ENCODE results near the gene RILPL2.
A peak's percentile ranks its signal among the peaks of the same experiment; 100 is the strongest.
"Not testable (repeated sequence)": the region's sequence is repeated elsewhere in the genome, so short reads cannot be mapped to it uniquely, and the experiment has no call there.

Gene RILPL2, protein sequence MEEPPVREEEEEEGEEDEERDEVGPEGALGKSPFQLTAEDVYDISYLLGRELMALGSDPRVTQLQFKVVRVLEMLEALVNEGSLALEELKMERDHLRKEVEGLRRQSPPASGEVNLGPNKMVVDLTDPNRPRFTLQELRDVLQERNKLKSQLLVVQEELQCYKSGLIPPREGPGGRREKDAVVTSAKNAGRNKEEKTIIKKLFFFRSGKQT

GRCh38 chr12:123436017-123436964 is at the start of gene RILPL2:
Gene RILPL2, minus strand, starts transcription at chr12:123436684. Its CDS starts 264 bp downstream, at chr12:123436420.
- H3K9me3 ChIP-seq (ENCODE audit: control insufficient read depth, insufficient read depth, low read length): no peaks in the 10 kb centered on the region
- peak within 1 kb of the TSS; percentile 76 for H3K9ac ChIP-seq (ENCODE audit: low read depth, low read length)
- H3K36me3 ChIP-seq (ENCODE audit: insufficient read depth, low read length): no peaks in the 10 kb centered on the region
- H3K4me1 ChIP-seq (ENCODE audit: insufficient read depth, low read length): no peaks in the 10 kb centered on the region

DNA sequence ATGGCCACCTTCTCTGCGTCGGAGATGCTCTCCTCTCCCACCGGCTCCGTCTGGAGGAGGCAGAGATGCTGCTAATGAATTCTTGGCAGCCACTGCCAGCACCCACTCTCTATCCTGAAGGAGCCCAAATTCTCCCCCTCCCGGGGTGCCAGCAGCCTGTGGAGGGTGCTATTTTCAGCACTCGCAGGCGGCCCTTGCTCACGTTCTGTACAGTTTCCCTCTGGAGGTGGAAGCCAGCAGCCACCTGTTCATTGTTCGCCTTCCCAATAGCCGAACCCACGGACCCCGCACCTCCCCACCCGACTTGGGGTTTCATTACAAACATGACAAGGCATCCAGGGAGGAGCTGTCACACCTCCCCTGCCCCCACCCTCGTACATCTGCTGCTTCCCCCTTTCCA is 49.3 kb upstream of the RILPL2 start:
- Histone ChIP-seq H3K9ac (ENCODE audit: low read depth, low read length) (no peak overlapping the region), H3K4me1 (ENCODE audit: insufficient read depth, low read length) (no peaks in the 10 kb centered on the region; the same call in 1 of the 2 replicates), H3K9me3 (ENCODE audit: control insufficient read depth, insufficient read depth, low read length) (no peaks in the 10 kb centered on the region), H3K36me3 (ENCODE audit: insufficient read depth, low read length) (no peaks in the 10 kb centered on the region)

GRCh38 chr12:123483602-123484248 is 47.2 kb upstream of the RILPL2 start:
- Histone ChIP-seq H3K36me3 (ENCODE audit: insufficient read depth, low read length) (no peaks in the 10 kb centered on the region), H3K9me3 (ENCODE audit: control insufficient read depth, insufficient read depth, low read length) (no peaks in the 10 kb centered on the region), H3K4me1 (ENCODE audit: insufficient read depth, low read length) (no peaks in the 10 kb centered on the region; the same call in 1 of the 2 replicates), H3K9ac (ENCODE audit: low read depth, low read length) (no peak overlapping the region)

GRCh38 chr12:123482876-123483275 is 46.4 kb upstream of the RILPL2 start:
- no peaks in the 10 kb centered on the region; the same call in 1 of the 2 replicates for H3K4me1 ChIP-seq (ENCODE audit: insufficient read depth, low read length)
- no peaks in the 10 kb centered on the region for H3K36me3 ChIP-seq (ENCODE audit: insufficient read depth, low read length)
- H3K9me3 ChIP-seq (ENCODE audit: control insufficient read depth, insufficient read depth, low read length): no peaks in the 10 kb centered on the region
- H3K9ac ChIP-seq (ENCODE audit: low read depth, low read length): no peak overlapping the region

DNA sequence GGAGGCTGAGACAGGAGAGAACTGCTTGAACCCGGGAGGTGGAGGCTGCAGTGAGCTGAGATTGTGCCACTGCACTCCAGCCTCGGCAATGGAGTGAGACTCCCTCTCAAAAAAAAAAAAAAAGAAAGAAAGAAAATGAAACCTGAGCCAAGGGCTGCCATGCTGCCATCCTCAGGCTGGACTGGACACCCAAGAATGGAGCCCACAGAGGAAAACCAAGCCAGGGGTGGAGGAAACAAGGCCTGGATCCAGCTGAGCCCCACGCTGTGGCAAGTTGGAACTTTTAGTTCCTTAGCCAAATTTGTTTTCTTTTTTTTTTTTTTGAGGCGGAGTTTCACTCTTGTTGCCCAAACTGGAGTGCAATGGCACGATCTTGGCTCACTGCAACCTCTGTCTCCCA is 44.8 kb upstream of the RILPL2 start:
- H3K9me3 ChIP-seq (ENCODE audit: control insufficient read depth, insufficient read depth, low read length); H3K9ac ChIP-seq (ENCODE audit: low read depth, low read length); H3K4me1 ChIP-seq (ENCODE audit: insufficient read depth, low read length); H3K36me3 ChIP-seq (ENCODE audit: insufficient read depth, low read length): not testable (repeated sequence)

DNA sequence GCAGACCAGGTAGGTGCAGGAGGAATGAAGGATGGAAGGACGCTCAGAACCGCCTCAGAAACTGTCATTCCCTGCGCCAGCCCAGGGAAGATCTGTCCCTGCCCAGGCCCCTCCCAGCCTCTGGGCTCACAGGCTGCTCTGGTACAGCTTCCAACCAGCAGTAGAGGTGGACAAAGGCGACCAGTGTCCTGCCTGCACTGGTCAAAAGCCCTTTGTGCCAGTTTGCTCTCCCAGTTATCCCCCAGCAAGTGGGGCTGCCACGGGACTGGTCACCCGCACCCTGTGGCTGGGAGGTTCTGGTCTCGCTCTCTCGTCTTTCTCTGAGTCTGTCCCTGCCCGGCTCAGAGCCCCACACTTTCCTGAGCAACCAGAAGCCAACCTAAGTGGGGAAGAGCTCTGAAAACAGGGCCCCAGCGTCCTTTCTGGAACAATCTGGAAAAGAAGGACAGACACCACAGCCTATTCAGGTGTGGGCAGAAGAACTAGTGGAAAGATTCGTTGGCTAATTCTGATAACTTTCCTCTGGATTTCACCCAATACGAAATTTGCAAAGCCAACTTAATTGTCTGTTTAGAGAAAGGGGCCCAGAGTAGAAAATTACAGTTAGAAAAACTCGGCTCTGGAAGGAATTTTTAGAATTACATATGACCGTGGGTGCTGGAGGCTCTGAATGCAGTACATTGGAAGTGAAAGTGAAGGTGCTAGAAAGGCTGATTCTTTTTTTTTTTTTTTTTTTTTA is 43.1 kb upstream of the RILPL2 start:
- no peaks in the 10 kb centered on the region for H3K9me3 ChIP-seq (ENCODE audit: control insufficient read depth, insufficient read depth, low read length)
- no peaks in the 10 kb centered on the region for H3K36me3 ChIP-seq (ENCODE audit: insufficient read depth, low read length)
- H3K4me1 ChIP-seq (ENCODE audit: insufficient read depth, low read length): no peaks in the 10 kb centered on the region; the same call in 1 of the 2 replicates
- H3K9ac ChIP-seq (ENCODE audit: low read depth, low read length): no peak overlapping the region

GRCh38 chr12:123478762-123479161 is 42.3 kb upstream of the RILPL2 start:
- H3K9me3 ChIP-seq (ENCODE audit: control insufficient read depth, insufficient read depth, low read length): no peaks in the 10 kb centered on the region
- no peaks in the 10 kb centered on the region; the same call in 1 of the 2 replicates for H3K4me1 ChIP-seq (ENCODE audit: insufficient read depth, low read length)
- H3K36me3 ChIP-seq (ENCODE audit: insufficient read depth, low read length): no peaks in the 10 kb centered on the region
- H3K9ac ChIP-seq (ENCODE audit: low read depth, low read length): no peak overlapping the region

- H3K36me3 ChIP-seq (ENCODE audit: insufficient read depth, low read length): no peaks in the 10 kb centered on the region
- no peaks in the 10 kb centered on the region for H3K9me3 ChIP-seq (ENCODE audit: control insufficient read depth, insufficient read depth, low read length)
These were observed 41.6 kb upstream of the RILPL2 start for GRCh38 chr12:123478069-123478468.

DNA sequence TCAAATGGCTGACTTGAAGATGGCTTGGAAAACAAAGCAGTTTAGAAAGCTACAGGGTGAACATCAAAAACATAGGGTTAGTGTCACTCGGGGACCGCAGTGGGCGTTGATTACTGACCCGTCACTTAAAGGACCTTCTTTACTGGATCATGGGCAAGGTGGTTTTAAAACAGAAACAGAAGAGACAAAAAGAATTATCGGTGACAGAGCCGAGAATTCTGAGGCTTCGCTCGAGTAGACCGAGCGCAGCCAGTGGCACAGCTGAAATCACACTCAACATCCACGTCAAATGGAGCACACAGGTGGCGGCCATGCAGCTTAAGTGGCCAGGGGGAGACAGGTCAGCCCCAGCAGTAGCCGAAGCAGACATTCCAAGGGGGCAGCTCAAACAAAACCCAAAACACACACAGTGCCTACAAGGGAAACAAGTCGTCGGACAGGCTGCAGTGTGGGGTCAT is 38.8 kb upstream of the RILPL2 start:
- Histone ChIP-seq H3K9me3 (ENCODE audit: control insufficient read depth, insufficient read depth, low read length) (no peaks in the 10 kb centered on the region), H3K36me3 (ENCODE audit: insufficient read depth, low read length) (no peaks in the 10 kb centered on the region; the same call in 1 of the 2 replicates), H3K9ac (ENCODE audit: low read depth, low read length) (no peak overlapping the region), H3K4me1 (ENCODE audit: insufficient read depth, low read length) (no peaks in the 10 kb centered on the region)

More at GRCh38 chr12:123478069-123478468, 41.6 kb upstream of the RILPL2 start:
- H3K4me1 ChIP-seq (ENCODE audit: insufficient read depth, low read length): no peaks in the 10 kb centered on the region
- H3K9ac ChIP-seq (ENCODE audit: low read depth, low read length): no peak overlapping the region

DNA sequence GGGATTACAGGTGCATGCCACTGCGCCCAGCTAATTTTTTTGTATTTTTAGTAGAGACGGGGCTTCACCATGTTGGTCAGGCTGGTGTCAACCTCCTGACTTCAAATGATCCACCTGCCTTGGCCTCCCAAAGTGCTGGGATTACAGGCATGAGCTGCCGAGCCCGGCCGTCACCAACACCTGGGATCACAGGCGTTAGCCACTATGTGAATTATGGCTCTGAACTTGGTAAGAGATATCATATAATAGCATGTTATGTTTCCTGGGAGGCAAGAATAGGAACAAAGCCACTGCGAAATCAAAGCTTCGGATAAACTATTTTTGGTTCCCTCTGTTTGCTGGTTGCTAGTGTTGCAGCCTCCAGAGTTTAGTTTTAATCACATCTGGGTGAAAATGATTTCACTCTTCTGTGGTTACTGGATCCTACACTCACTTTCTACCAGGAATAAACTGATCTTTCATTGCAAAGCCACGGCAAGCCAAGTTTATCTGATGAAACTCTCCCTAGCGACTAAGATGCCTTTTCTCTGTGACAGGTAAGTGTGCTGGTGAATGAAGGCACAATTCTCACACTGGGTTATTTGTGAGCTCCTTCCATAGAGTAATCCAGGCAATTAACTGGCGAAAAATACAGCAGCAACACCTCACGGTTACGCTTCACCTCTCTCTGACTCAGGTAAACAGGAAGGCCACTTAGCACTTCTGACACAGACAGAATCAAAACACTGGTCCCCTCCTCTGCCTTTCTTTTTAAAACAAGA is 38.2 kb upstream of the RILPL2 start:
- Histone ChIP-seq H3K4me1 (ENCODE audit: insufficient read depth, low read length) (no peaks in the 10 kb centered on the region), H3K36me3 (ENCODE audit: insufficient read depth, low read length) (no peaks in the 10 kb centered on the region; the same call in 1 of the 2 replicates), H3K9ac (ENCODE audit: low read depth, low read length) (no peak overlapping the region), H3K9me3 (ENCODE audit: control insufficient read depth, insufficient read depth, low read length) (no peaks in the 10 kb centered on the region)

DNA sequence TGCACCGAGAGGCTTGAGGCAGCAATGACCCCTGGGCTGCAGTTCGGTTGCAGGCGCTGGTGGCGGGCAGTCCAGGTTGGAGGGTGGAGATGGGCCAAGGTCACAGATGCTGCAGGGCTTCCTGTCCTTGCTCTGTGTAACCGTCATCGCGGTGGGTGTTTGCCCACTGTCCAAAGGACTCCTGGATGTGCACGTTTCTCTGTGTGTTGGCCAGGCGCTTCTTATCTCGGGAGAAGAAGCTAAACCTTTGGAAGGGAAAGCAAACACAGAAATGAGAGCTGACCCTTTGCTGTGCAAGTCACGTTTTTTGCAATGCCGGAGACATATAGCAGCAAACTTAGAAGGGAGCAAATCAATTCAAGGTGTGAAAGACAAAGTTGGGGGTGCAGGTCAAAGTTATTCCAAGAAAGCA is 36.0 kb upstream of the RILPL2 start:
- H3K4me1 ChIP-seq (ENCODE audit: insufficient read depth, low read length): no peaks in the 10 kb centered on the region
- H3K9me3 ChIP-seq (ENCODE audit: control insufficient read depth, insufficient read depth, low read length): no peaks in the 10 kb centered on the region
- H3K36me3 ChIP-seq (ENCODE audit: insufficient read depth, low read length): no peaks in the 10 kb centered on the region; the same call in 1 of the 2 replicates
- H3K9ac ChIP-seq (ENCODE audit: low read depth, low read length): no peak overlapping the region

DNA sequence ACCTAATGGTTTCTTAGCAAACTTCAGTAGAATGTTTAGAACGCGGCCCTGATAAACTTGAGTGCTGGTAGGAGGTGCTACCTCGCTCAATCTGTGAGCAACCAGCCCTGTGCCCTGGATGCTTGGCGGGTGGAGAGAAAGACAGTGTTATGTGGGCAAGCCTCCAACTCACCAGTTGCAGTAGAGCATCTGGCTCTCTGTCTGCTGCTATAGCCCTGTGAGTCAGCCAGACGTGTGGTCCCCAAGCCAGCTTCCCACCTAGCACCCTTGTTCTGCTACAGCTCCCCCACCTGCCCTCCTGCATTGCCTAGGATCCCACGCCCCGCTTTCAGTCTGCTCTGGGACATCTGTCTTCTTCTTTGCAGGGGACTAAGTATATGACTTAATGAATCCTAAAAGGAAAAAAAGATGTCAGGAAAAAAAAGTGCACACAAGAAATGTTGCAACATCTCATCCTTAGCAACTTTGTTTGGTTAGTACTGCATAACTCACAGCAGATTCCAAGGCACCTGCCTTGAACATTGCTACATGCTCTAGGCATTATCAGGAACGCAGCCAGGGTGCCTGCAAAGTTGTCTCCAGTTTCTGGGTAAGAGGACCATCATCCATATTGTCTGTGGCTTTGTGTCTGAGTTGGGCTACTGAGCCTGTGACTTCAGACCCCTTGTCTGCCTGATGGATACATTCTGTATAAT is 35.0 kb upstream of the RILPL2 start:
- no peak overlapping the region for H3K9ac ChIP-seq (ENCODE audit: low read depth, low read length)
- H3K36me3 ChIP-seq (ENCODE audit: insufficient read depth, low read length): no peaks in the 10 kb centered on the region; the same call in 1 of the 2 replicates
- H3K4me1 ChIP-seq (ENCODE audit: insufficient read depth, low read length): no peaks in the 10 kb centered on the region
- no peaks in the 10 kb centered on the region for H3K9me3 ChIP-seq (ENCODE audit: control insufficient read depth, insufficient read depth, low read length)

- H3K4me1 ChIP-seq (ENCODE audit: insufficient read depth, low read length): no peaks in the 10 kb centered on the region
- no peaks in the 10 kb centered on the region; the same call in 1 of the 2 replicates for H3K36me3 ChIP-seq (ENCODE audit: insufficient read depth, low read length)
- no peaks in the 10 kb centered on the region for H3K9me3 ChIP-seq (ENCODE audit: control insufficient read depth, insufficient read depth, low read length)
- no peak overlapping the region for H3K9ac ChIP-seq (ENCODE audit: low read depth, low read length)
These were observed 33.5 kb upstream of the RILPL2 start for GRCh38 chr12:123469978-123470377.
